ENCODE measurements around the gene HSPA4.
A peak's percentile ranks its signal among the peaks of the same experiment; 100 is the strongest.
"Not testable (repeated sequence)": the region's sequence is repeated elsewhere in the genome, so short reads cannot be mapped to it uniquely, and the experiment has no call there.

The HSPA4 gene

GRCh38 chr5:133051542-133052316, at the start of gene HSPA4:
TSS of gene HSPA4 (plus strand) at chr5:133052013. CDS start at chr5:133052251, 238 bp downstream.
- peak; percentile 33 for FAIRE-seq

GRCh38 chr5:133006653-133007052, 45.2 kb upstream of the HSPA4 start:
- FAIRE-seq = no peak

GRCh38 chr5:133008455-133008854, 43.4 kb upstream of the HSPA4 start:
- not testable (repeated sequence) for FAIRE-seq

DNA sequence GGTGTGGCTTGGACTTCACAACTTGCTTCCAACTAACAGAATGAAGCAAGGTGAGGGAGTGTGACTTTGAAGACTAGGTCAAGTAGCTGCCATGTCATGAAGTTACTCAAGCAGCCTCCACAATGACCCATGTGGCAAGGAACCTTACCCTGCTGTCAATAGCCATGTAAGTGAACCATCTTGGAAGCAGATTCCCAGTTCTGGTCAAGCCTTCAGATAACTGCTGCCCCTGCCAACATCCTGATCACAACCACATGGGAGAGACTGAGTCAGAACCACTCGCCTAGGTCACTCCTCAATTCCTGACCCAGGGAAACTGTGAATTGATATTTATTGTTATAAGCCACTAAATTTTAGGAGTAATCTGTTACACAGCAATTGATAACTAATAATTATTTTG, 36.3 kb upstream of the HSPA4 start:
- FAIRE-seq = no peak

- no peak for FAIRE-seq
Observed at GRCh38 chr5:133017964-133018363, 33.8 kb upstream of the HSPA4 start.

- FAIRE-seq = not testable (repeated sequence)
Observed at GRCh38 chr5:133019471-133019870, 32.3 kb upstream of the HSPA4 start.

DNA sequence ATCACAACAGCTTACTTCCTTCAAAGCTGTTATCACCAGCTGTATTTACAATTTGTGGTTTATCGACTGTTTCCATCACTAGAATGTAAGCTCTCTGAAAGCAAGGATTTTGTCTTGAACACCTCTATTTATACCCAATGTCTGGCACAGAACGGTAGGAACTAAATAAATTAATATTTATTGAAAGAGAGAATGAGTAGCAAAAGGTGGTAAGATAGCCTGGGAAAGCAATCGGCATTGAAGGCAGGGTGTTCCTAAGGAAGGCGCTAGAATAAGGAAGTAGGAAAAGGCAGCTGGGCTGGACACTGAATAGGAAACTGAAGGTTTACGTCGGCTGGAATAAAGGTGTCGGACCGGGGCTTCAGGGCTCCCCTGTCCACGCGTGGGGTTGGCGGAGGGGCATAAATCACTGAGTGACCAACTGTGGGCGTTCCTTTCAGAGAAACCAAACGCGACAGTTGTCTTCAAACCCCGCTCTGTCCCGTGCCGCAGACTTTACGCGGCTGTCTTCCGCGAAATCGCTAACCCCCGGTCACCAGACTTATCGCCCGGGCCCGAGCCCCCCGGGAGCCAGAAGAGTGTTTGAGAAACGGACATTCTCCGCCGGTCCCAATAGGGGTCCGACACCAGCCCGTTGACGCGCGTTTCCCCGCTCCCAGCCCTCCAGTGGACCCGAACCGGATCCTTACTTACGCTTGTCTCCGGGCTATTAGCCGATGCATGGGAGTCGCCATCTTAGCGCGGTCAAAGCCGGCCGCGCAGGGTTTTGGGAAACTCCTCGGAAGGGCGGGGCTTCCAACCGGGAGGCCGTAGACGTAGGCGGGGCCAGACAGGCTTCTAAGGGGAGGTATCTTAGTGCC, 25.8 kb upstream of the HSPA4 start, which contains the start of gene ZCCHC10:
ZCCHC10 (minus strand) TSS at position 746 of the 860 bp plus-strand sequence; CDS start at position 734, 12 bp downstream.
- no peak for FAIRE-seq

DNA sequence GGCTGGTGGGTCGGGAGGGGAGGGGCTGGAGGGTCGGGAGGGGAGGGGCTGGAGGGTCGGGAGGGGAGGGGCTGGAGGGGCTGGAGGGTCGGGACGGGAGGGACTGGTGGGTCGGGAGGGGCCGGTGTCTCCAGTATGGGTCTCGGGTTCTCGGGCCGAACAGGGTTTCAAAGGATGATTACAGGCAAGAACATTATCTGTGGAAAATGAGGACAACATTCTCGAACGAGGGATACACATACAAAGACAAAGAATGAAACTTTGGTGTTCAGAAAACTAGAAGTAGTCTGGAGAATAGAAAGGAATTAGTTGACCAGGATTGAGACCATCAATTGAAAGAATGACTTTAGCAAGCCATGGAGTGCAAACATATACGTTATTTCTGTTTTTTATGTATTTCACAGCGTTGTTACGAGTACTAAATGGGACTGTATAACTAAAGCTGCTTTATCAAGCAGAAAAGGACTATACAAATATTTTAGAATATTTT, 25.1 kb upstream of the HSPA4 start:
- no peak for FAIRE-seq

DNA sequence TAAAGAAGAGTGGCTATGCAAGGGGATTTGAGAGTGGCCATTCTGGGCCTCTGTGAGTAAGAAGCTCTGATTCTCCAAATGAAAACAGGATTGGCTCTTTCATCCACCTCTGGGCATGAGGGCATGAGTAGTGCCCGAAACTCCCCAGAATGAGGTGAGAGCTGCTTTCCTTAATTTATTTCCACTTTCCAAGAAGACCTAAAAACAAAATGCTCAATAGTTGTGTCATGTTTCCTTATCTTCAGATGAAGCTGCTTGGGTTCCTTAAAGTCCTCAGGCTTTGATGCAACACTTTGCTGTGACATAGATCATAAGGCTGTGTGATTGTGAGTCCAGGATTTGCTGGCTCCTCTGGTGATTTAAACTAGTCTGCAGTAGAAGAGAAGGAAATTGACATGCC, 22.4 kb upstream of the HSPA4 start:
- FAIRE-seq = no peak

GRCh38 chr5:133030343-133031005, 21.3 kb upstream of the HSPA4 start:
- FAIRE-seq = no peak

GRCh38 chr5:133032852-133033742, 18.7 kb upstream of the HSPA4 start:
- no peak for FAIRE-seq

DNA sequence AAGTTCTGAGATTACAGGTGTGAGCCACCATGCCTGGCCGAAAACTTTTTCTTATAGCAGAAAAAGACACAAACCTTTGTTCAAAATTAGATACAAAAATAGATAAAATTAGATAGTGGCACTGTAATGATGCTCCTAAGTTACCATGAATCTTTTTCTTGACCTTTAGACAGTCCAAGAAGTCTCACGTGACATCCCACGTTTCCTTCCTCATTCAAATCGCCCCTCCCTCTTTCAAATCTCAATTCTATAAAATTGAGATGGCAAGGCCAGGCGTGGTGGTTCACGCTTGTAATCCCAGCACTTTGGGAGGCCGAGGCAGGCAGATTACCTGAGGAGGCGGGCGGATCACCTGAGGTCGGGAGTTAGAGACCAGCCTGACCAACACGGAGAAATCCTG, 17.7 kb upstream of the HSPA4 start:
- no peak for FAIRE-seq

- no peak for FAIRE-seq
Observed at GRCh38 chr5:133035224-133035623, 16.6 kb upstream of the HSPA4 start.

GRCh38 chr5:133036677-133037076, 15.1 kb upstream of the HSPA4 start:
- not testable (repeated sequence) for FAIRE-seq

DNA sequence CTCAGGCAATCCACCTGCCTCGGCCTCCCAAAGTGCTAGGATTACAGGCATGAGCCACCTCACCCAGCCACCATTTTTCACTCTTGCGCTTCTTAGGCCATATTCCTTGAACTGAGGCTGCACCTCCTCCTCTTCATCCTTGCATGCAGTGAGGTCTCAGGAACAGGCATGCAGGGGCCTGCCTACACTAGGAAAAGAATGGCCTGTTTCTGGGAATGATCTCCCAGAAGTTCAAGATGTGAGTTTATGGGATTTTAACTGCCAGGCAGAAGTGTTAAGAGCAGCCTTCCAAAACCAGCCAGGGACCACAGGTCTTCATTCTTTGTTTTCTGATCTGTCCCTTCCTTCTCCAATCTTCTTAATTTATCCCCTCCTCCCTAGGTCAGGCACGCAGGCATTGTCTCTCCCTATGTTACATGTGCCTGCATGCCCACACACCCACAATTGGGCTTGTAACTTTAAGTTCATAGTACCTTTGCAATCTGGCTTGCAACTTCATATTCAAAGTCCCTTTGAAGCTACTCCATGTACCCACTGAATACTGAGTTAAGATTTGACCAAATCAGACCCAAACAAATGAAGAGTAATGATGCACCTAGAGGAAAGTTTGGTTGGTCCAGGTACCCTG, 10.5 kb upstream of the HSPA4 start:
- FAIRE-seq = no peak

DNA sequence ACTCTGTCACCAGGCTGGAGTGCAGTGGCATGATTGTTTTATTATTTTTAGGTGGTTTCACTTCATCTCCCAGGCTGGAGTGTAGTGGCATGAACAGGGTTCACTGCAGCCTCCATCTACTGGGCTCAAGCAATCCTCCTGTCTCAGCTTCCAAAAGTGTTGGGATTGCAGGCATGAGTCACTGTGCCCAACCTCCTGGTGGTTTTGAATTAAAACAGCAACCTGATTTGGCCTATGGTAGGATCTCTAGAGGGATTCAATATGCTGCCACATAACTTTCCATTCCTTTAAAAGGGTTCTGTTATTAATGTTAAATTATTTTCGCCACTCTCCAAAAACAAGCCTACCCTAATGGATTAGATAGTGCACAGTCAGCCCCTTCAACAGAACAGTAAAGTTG, 9.9 kb upstream of the HSPA4 start:
- FAIRE-seq = no peak

GRCh38 chr5:133046560-133046959, 5.3 kb upstream of the HSPA4 start:
- not testable (repeated sequence) for FAIRE-seq

- no peak for FAIRE-seq
Observed at GRCh38 chr5:133047404-133047803, 4.4 kb upstream of the HSPA4 start.

GRCh38 chr5:133048993-133049725, 2.7 kb upstream of the HSPA4 start:
- no peak for FAIRE-seq

DNA sequence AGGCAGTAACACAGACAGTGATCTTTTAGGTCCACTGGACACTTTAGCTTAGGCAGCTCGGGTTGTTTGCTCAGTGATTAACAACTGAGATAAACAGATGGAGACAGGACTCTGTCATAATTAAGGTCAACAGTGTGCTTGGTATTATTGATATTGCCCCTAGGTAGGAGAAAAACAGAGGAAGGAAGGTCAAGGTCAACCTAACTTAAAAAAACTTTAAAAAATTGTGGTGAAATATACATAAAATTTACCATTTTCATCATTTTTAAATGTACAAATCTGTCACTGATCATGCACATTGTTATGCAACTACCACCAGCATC, 2.1 kb upstream of the HSPA4 start:
- FAIRE-seq = peak; percentile 21

GRCh38 chr5:133050521-133050920, 1.3 kb upstream of the HSPA4 start:
- FAIRE-seq = no peak
